GM12873 (cell line): ENCODE results near the gene ZNF552.

Source experiments
- CTCF ChIP-seq: IDR thresholded peaks from 2 replicates; pipeline ENCODE4 v1.5.1; 2012; ENCODE audit warnings: low read depth, mild to moderate bottlenecking, moderate library complexity, low read length, control low read depth; ENCODE audit not compliant: insufficient read depth; ENCODE audit errors: missing control alignments

Gene ZNF552

GRCh38 chr19:57820599-57820998 lies 5.9 kb upstream of the ZNF552 start:
- TF ChIP-seq CTCF, result no peak

GRCh38 chr19:57819475-57820148 lies 4.9 kb upstream of the ZNF552 start:
- TF ChIP-seq CTCF, result no peak

GRCh38 chr19:57818378-57818777 lies 3.7 kb upstream of the ZNF552 start:
- no peak for TF ChIP-seq CTCF

GRCh38 chr19:57817976-57818375 lies 3.3 kb upstream of the ZNF552 start:
- TF ChIP-seq CTCF, result no peak

- TF ChIP-seq CTCF, result no peak
Measured at GRCh38 chr19:57816652-57817051, 1.9 kb upstream of the ZNF552 start.

DNA sequence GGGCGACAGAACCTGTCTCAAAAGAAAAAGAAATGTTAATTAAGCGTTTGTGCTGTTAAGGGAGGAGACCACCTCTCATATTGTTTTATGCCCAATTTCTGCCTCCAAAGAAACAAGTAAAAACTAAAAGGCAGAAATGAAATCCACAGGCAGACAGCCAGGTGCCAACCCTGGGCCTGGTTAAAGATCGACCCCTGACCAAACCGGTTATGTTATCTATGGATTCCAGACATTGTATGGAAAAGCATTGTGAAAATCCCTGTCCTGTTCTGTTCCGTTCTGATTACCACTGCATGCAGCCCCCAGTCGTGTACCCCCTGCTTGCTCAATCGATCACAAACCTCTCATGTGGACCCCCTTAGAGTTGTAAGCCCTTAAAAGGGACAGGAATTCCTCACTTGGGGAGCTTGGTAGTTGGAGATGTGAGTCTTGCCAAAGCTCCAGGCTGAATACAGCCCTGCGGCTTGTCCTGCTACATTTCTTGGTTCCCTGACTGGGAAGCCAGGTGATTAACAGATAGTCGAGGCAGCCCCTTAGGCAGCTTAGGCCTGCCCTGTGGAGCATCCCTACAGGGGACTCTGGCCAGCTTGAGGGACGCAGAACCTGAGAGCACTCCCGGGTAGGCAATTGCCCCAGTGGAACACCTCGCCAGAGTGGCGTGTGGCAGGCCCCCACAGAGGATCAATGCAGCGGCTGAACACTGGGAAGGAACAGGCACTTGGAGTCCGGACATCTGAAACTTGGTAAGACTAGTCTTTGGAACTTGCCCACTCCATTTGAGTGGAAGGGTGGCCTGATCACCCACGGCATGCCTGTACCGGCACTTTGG lies 748 bp upstream of the ZNF552 start:
- no peak for TF ChIP-seq CTCF

DNA sequence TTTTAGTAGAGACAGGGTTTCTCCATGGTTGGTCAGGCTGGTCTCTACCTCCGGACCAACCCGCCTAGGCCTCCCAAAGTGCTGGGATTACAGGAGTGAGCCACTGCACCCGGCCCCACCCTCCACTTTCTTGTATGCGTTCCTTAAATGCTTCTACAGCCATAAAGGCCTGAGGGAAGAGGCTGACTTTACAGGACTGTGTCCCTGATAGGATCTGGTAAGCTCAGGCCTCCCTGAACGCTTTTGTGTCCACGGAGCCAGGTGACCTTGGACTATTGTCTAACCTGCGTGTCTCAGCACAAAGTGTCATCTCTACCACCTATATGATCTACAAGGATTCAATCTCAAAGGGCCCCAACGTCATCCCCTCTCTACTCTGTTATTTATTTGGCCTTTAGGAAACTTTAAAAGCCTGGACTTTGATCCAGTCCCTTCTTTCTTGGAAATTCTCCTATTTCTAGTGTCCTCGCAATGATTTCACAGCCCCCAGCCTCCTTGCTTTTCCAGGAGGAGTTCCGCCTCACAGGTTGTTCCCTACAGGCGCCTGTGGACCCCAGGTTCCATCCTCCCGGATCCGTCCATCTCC lies 701 bp downstream of the ZNF552 start:
- TF ChIP-seq CTCF, result no peak
